Nephron progenitor cell (in vitro differentiated cells): ENCODE results near the gene URAD.
A peak's percentile ranks its signal among the peaks of the same experiment; 100 is the strongest.

ENCODE experiments used
- DNase-seq: peaks from one replicate; pipeline ENCODE4 v3.0.0; 2021
- H3K27ac Mint-ChIP-seq: 2 replicates; pipeline ENCODE4 v1.8.0; 2021; ENCODE audit warnings: mild to moderate bottlenecking, moderate library complexity, mixed read lengths
- H3K27me3 Mint-ChIP-seq: 2 replicates; pipeline ENCODE4 v1.8.0; 2021; ENCODE audit warnings: mild to moderate bottlenecking, low read depth, mixed read lengths; ENCODE audit not compliant: poor library complexity
- H3K36me3 Mint-ChIP-seq: 2 replicates; pipeline ENCODE4 v1.8.0; 2021; ENCODE audit warnings: low read depth, mixed read lengths
- H3K4me1 Mint-ChIP-seq: 2 replicates; pipeline ENCODE4 v1.8.0; 2021; ENCODE audit warnings: mixed read lengths
- H3K4me3 Mint-ChIP-seq: 2 replicates; pipeline ENCODE4 v1.8.0; 2021; ENCODE audit warnings: mild to moderate bottlenecking, moderate library complexity, mixed read lengths
- H3K9me3 Mint-ChIP-seq: 2 replicates; pipeline ENCODE4 v1.8.0; 2021; ENCODE audit warnings: mild to moderate bottlenecking, moderate library complexity, mixed read lengths
- TF ChIP-seq, protein P1 (sequence below): fragments of 200-600 bp; sonication (generic); IDR thresholded peaks from 2 replicates; pipeline ENCODE4 v1.5.0; 2021; ENCODE audit warnings: antibody characterized with exemption

The URAD gene

GRCh38 chr13:28002886-28003698, 14.6 kb upstream of the URAD start:
- Mint-ChIP-seq H3K9me3 (no peaks in the 10 kb centered on the region), H3K27ac (no peak overlapping the region), H3K4me1 (peaks cover 9% of the 10 kb centered on the region), H3K4me3 (no peak overlapping the region), H3K36me3 (no peaks in the 10 kb centered on the region), H3K27me3 (peaks cover 9% of the 10 kb centered on the region)
- no peak for DNase-seq
- TF ChIP-seq, protein P1, sequence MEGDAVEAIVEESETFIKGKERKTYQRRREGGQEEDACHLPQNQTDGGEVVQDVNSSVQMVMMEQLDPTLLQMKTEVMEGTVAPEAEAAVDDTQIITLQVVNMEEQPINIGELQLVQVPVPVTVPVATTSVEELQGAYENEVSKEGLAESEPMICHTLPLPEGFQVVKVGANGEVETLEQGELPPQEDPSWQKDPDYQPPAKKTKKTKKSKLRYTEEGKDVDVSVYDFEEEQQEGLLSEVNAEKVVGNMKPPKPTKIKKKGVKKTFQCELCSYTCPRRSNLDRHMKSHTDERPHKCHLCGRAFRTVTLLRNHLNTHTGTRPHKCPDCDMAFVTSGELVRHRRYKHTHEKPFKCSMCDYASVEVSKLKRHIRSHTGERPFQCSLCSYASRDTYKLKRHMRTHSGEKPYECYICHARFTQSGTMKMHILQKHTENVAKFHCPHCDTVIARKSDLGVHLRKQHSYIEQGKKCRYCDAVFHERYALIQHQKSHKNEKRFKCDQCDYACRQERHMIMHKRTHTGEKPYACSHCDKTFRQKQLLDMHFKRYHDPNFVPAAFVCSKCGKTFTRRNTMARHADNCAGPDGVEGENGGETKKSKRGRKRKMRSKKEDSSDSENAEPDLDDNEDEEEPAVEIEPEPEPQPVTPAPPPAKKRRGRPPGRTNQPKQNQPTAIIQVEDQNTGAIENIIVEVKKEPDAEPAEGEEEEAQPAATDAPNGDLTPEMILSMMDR = no peak

DNA sequence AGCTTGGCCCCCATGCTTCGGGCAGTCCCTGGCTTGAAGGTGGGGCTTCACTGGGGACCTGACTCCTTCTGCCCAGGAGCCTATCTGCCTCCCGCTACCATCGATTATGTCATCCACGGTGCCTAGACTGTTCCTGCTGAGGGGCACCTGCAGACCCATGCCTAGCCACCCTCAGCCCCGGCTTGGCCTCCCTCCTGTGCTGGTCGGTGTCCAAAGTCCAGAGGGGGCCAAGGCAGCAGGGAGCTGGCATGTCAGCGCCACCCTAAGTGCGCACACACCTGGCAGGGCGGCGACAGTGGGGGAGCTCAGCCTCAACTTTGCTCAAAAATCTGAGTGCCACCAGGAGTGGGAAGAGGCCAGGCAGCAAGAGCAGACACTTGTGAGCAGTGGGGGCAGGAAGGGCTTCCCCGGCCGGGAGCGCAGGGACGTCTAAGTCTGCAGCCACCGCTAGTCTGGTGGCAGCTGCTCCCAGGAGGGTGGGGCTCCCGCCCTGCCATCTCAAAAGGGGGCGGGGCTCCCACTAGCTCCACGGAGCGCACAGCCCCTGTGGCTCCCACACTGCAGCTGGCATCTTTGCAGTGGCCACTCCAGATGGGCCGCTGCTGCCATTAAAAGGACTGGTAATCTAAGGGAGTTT, 13.5 kb upstream of the URAD start:
- DNase-seq = no peak
- Mint-ChIP-seq H3K4me1 (peaks cover 11% of the 10 kb centered on the region), H3K9me3 (no peaks in the 10 kb centered on the region), H3K4me3 (no peak overlapping the region), H3K36me3 (no peaks in the 10 kb centered on the region), H3K27me3 (peaks cover 9% of the 10 kb centered on the region), H3K27ac (no peak overlapping the region)
- TF ChIP-seq, protein P1 = no peak

- DNase-seq = no peak
- Mint-ChIP-seq H3K27me3 (peaks cover 9% of the 10 kb centered on the region), H3K27ac (no peak overlapping the region), H3K9me3 (no peaks in the 10 kb centered on the region), H3K4me3 (no peak overlapping the region), H3K36me3 (no peaks in the 10 kb centered on the region), H3K4me1 (peaks cover 11% of the 10 kb centered on the region)
- TF ChIP-seq, protein P1 = no peak
Measured at GRCh38 chr13:28001049-28001448, 12.6 kb upstream of the URAD start.

DNA sequence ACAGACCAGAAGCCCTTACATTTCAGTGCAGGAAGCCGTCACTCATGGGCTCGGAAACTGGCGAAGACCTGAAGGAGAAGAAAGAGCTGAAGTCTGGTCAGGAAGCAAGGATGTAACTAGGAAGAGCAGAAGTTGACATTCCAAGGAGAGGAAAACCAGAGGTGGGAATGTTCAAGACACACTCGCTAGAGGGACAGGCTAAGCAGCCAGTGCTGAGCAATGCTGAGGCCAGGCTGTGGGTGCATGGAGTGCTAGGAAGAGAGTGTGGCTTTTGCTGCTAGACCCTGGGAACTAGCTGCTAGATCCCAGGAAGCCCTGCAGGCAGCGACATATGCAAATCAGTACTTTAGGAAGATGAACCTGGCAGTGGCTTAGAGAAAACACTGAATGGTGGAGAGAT, 12.1 kb upstream of the URAD start:
- Mint-ChIP-seq H3K27me3 (peaks cover 11% of the 10 kb centered on the region), H3K27ac (peak overlapping the region; percentile 58), H3K4me3 (no peak overlapping the region), H3K4me1 (peaks cover 11% of the 10 kb centered on the region), H3K36me3 (no peaks in the 10 kb centered on the region), H3K9me3 (no peaks in the 10 kb centered on the region)
- DNase-seq = no peak
- TF ChIP-seq, protein P1 = no peak

DNA sequence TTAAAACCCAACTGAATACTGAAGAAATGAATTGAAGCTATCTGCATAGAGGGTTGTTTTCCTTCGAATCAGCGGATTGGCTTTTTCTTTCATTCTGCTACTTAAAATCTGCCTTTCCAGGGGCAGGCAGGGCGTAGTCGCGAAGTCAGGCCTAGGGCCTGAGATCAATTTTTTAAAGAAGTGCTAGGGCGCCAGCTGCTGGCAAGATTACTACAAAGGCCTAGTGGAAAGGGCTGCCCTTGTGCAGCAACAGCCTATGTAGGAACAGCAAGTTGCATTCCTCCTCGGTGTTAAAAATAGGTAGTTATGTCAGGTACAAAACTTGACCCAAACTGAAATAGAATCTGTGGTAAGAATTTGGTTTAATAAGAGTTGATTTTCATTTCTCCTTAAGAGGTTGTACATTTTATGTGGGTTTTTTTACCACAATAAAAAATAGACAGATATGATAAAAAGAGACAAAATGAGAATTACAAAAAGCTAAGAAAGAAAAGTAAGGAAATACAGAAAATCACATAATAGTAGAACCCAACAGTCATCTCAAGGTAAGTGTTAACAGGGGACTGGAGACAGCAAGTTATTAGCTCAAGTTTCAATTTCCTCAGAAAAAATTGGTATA, 9.5 kb upstream of the URAD start:
- H3K27me3 Mint-ChIP-seq = peaks cover 17% of the 10 kb centered on the region
- H3K27ac Mint-ChIP-seq = no peak overlapping the region
- no peaks in the 10 kb centered on the region for H3K9me3 Mint-ChIP-seq
- no peaks in the 10 kb centered on the region for H3K36me3 Mint-ChIP-seq
- H3K4me1 Mint-ChIP-seq = peaks cover 11% of the 10 kb centered on the region
- peak; percentile 60 for DNase-seq
- H3K4me3 Mint-ChIP-seq = no peak overlapping the region
- TF ChIP-seq, protein P1 = peak; percentile 69
